NB4 (cell line): ENCODE results near the gene UPF3A.

Experiments used
- CTCF ChIP-seq: IDR thresholded peaks from one replicate; pipeline ENCODE4 v1.5.1; 2012; ENCODE audit warnings: low read depth, low read length
- MAX ChIP-seq: IDR thresholded peaks from 2 replicates; pipeline ENCODE4 v1.6.1; 2011; ENCODE audit warnings: low read depth, low read length
- POLR2A ChIP-seq: IDR thresholded peaks from 2 replicates; pipeline ENCODE4 v1.6.1; 2011; ENCODE audit warnings: mild to moderate bottlenecking; ENCODE audit not compliant: insufficient read length; ENCODE audit errors: extremely low read depth

- no peak for TF ChIP-seq CTCF
- TF ChIP-seq MAX: no peak
- TF ChIP-seq POLR2A: no peak
Observed at GRCh38 chr13:114235697-114236096, 45.7 kb upstream of the UPF3A start.
